Measurements from ENCODE around the gene CELF6. TPM values are rescaled to one million over a fixed set of nuclear protein-coding genes. Genes with fewer than 3 reads are reported as not detected.

Gene CELF6
- total and polyA plus RNA-seq, 2 donors (not counting 3 experiments of a cell fraction or from before 2014, with no cell fraction given) = 0.17 TPM; not detected in 1

GRCh38 chr15:72285402-72285801, 34.6 kb downstream of the CELF6 start:
- FAIRE-seq (no peak), DNase-seq (ENCODE audit: low read depth, low spot score) (no peak)
- Histone ChIP-seq H3K27ac (ENCODE audit: insufficient read depth, low read depth, low read length) (no peak overlapping the region), H3K4me3 (replicated peaks in 1 of 3; ENCODE audit: insufficient read depth in 1 of 3, low read depth in 1 of 3, low read length in 3 of 3) (no peak overlapping the region), H2AFZ (ENCODE audit: low read depth, low read length) (no peak overlapping the region), H3K9me3 (replicated peaks; ENCODE audit: control insufficient read depth, insufficient read depth, low read length) (no peaks in the 10 kb centered on the region), H3K9ac (replicated peaks; ENCODE audit: extremely low read depth, insufficient read depth, low read length) (no peak overlapping the region), H3K36me3 (ENCODE audit: control insufficient read depth in 2 of 2, extremely low read depth in 1 of 2, insufficient read depth in 2 of 2, low read length in 2 of 2) (no peaks in the 10 kb centered on the region), H3K79me2 (ENCODE audit: control insufficient read depth, insufficient read depth, low read length) (no peaks in the 10 kb centered on the region), H3K9me1 (replicated peaks; ENCODE audit: control insufficient read depth, extremely low read depth, insufficient read depth, low read length) (no peaks in the 10 kb centered on the region), H3K27me3 (ENCODE audit: control insufficient read depth in 2 of 2, insufficient read depth in 2 of 2, low read length in 2 of 2) (no peaks in the 10 kb centered on the region), H4K20me1 (replicated peaks; ENCODE audit: control insufficient read depth, extremely low read depth, insufficient read depth, low read length) (no peaks in the 10 kb centered on the region), H3K4me1 (ENCODE audit: control insufficient read depth, extremely low read depth, insufficient read depth, low read length) (no peaks in the 10 kb centered on the region), H3K4me2 (ENCODE audit: insufficient read depth, low read length) (no peak overlapping the region)
- ChIA-PET CTCF (interaction anchor here (0.8 to 4.1 kb wide), 6 partner anchors 9 to 85 kb away, joined by 3 to 63 read pairs (median 4); no protein-coding TSS in a partner anchor), POLR2A (no interaction called here)
- no TSS peak for BruUV-seq (replicated peaks)
- dilution Hi-C loops (cut with MboI; ENCODE audit: extremely low pct_ligation_motif_present, low sequenced_read_pairs) (no loop called here), intact Hi-C loops (cut with micrococcal nuclease) (no loop called here)
- TF ChIP-seq FOS (IDR thresholded peaks at IDR 0.05; ENCODE audit: borderline replicate concordance, insufficient read depth, low read length) (no peak), GATA2 (IDR thresholded peaks at IDR 0.05; ENCODE audit: insufficient read depth, insufficient read length, low read depth, low read length) (no peak), MYC (IDR thresholded peaks at IDR 0.05; ENCODE audit: low read depth, low read length) (no peak), MAX (IDR thresholded peaks at IDR 0.05; ENCODE audit: insufficient read depth, insufficient read length) (no peak), JUN (IDR thresholded peaks at IDR 0.05; ENCODE audit: borderline replicate concordance, insufficient read depth, insufficient read length, low read depth) (no peak), POLR2A (IDR thresholded peaks at IDR 0.05; ENCODE audit: low read depth, low read length) (no peak), EZH2 (IDR thresholded peaks at IDR 0.05; ENCODE audit: borderline replicate concordance, low read depth, low read length, severe bottlenecking) (no peak), POLR2AphosphoS5 (IDR thresholded peaks at IDR 0.05; ENCODE audit: insufficient read depth, low read depth, low read length) (no peak)
- TF ChIP-seq, protein P1, sequence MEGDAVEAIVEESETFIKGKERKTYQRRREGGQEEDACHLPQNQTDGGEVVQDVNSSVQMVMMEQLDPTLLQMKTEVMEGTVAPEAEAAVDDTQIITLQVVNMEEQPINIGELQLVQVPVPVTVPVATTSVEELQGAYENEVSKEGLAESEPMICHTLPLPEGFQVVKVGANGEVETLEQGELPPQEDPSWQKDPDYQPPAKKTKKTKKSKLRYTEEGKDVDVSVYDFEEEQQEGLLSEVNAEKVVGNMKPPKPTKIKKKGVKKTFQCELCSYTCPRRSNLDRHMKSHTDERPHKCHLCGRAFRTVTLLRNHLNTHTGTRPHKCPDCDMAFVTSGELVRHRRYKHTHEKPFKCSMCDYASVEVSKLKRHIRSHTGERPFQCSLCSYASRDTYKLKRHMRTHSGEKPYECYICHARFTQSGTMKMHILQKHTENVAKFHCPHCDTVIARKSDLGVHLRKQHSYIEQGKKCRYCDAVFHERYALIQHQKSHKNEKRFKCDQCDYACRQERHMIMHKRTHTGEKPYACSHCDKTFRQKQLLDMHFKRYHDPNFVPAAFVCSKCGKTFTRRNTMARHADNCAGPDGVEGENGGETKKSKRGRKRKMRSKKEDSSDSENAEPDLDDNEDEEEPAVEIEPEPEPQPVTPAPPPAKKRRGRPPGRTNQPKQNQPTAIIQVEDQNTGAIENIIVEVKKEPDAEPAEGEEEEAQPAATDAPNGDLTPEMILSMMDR (IDR thresholded peaks at IDR 0.05; ENCODE audit: extremely low read depth in 1 of 2, insufficient read depth in 1 of 2, low read depth in 1 of 2, low read length in 2 of 2) = no peak
